CD14-positive monocyte (primary cell): ENCODE measurements around the gene FASTK. TPM values are rescaled to one million over a fixed set of nuclear protein-coding genes. Genes with fewer than 3 reads are reported as not detected.

ENCODE experiments used
- DNase-seq, 3 donors: peaks; one replicate each; pipeline ENCODE4 v3.0.0-alpha.2; 2011 to 2022
- H2AFZ ChIP-seq: 2 replicates; pipeline ENCODE4 v1.6.0; 2012; ENCODE audit warnings: mild to moderate bottlenecking, low read depth, low read length, inconsistent platforms; ENCODE audit not compliant: insufficient read depth, poor library complexity, severe bottlenecking
- H3K27ac ChIP-seq, 2 donors: 1 replicate in 1 of 2; 2 replicates in 1 of 2; pipeline ENCODE4 v1.5.1; 2012 to 2013; ENCODE audit warnings: low read length in 2 of 2, control low read depth in 1 of 2, inconsistent platforms in 1 of 2, low read depth in 1 of 2, mild to moderate bottlenecking in 1 of 2
- H3K27me3 ChIP-seq, 2 donors: one replicate each; pipeline versions ENCODE4 v1.6.0 to v1.6.1; 2011 to 2013; ENCODE audit warnings: low read length in 2 of 2; ENCODE audit not compliant: control insufficient read depth in 2 of 2, insufficient read depth in 2 of 2
- H3K36me3 ChIP-seq, 2 donors: replicated peaks in 1 of 2; 1 replicate in 1 of 2; 2 replicates in 1 of 2; pipeline versions ENCODE4 v1.5.1 to v1.6.1; 2012 to 2013; ENCODE audit warnings: low read length in 2 of 2, control low read depth in 1 of 2, inconsistent platforms in 1 of 2, mild to moderate bottlenecking in 1 of 2; ENCODE audit not compliant: insufficient read depth in 2 of 2, control insufficient read depth in 1 of 2
- H3K4me1 ChIP-seq, 2 donors: 1 replicate in 1 of 2; 2 replicates in 1 of 2; pipeline versions ENCODE4 v1.5.1 to v1.6.1; 2012 to 2013; ENCODE audit warnings: low read length in 2 of 2, control low read depth in 1 of 2, inconsistent platforms in 1 of 2, mild to moderate bottlenecking in 1 of 2, moderate library complexity in 1 of 2; ENCODE audit not compliant: insufficient read depth in 2 of 2, control insufficient read depth in 1 of 2
- H3K4me2 ChIP-seq: replicated peaks from 2 replicates; pipeline ENCODE3; 2012; ENCODE audit warnings: low read length, moderate library complexity, mild to moderate bottlenecking; ENCODE audit not compliant: poor library complexity, severe bottlenecking; ENCODE audit errors: extremely low read depth
- H3K4me3 ChIP-seq, 3 experiments: fragments of 200-600 bp in 1 of 3; sonication (generic) in 1 of 3; replicated peaks in 1 of 3; 1 replicate in 2 of 3; 2 replicates in 1 of 3; pipeline ENCODE4 v1.5.1; 2011 to 2013; ENCODE audit warnings: low read length in 3 of 3, mild to moderate bottlenecking in 3 of 3, control low read depth in 2 of 3, low read depth in 2 of 3, inconsistent platforms in 1 of 3, moderate library complexity in 1 of 3
- H3K79me2 ChIP-seq: 2 replicates; pipeline ENCODE4 v1.6.0; 2012; ENCODE audit warnings: mild to moderate bottlenecking, control low read depth, inconsistent platforms, low read length, moderate library complexity; ENCODE audit not compliant: insufficient read depth
- H3K9ac ChIP-seq: 2 replicates; pipeline ENCODE4 v1.6.0; 2017; ENCODE audit warnings: low read length, mild to moderate bottlenecking; ENCODE audit not compliant: insufficient read depth, poor library complexity, severe bottlenecking
- H3K9me3 ChIP-seq, 2 donors: replicated peaks in 1 of 2; 1 replicate in 1 of 2; 2 replicates in 1 of 2; pipeline versions ENCODE4 v1.5.1 to v1.6.1; 2012 to 2013; ENCODE audit warnings: low read length in 2 of 2, control low read depth in 1 of 2; ENCODE audit not compliant: control insufficient read depth in 1 of 2, insufficient read depth in 1 of 2
- H4K20me1 ChIP-seq: 2 replicates; pipeline ENCODE4 v1.6.0; 2012; ENCODE audit warnings: mild to moderate bottlenecking, low read length, control low read depth, moderate library complexity; ENCODE audit not compliant: insufficient read depth
- H3K27ac Mint-ChIP-seq, 7 donors: one replicate each; pipeline ENCODE4 v1.8.0; 2020; ENCODE audit warnings: mild to moderate bottlenecking in 7 of 7, mixed read lengths in 7 of 7, moderate library complexity in 6 of 7, inconsistent platforms in 2 of 7
- H3K27me3 Mint-ChIP-seq, 3 donors: one replicate each; pipeline ENCODE4 v1.8.0; 2021 to 2022; ENCODE audit warnings: low read depth in 3 of 3, mild to moderate bottlenecking in 3 of 3, mixed read lengths in 3 of 3, moderate library complexity in 3 of 3, inconsistent platforms in 1 of 3
- H3K36me3 Mint-ChIP-seq, 2 donors: one replicate each; pipeline ENCODE4 v1.8.0; 2020; ENCODE audit warnings: mixed read lengths in 2 of 2, inconsistent platforms in 1 of 2, mild to moderate bottlenecking in 1 of 2
- H3K4me1 Mint-ChIP-seq: one replicate; pipeline ENCODE4 v1.8.0; 2020; ENCODE audit warnings: mild to moderate bottlenecking, mixed read lengths
- H3K4me3 Mint-ChIP-seq, 2 donors: one replicate each; pipeline ENCODE4 v1.8.0; 2020; ENCODE audit warnings: mild to moderate bottlenecking in 2 of 2, mixed read lengths in 2 of 2, moderate library complexity in 1 of 2
- H3K9me3 Mint-ChIP-seq, 7 donors: one replicate each; pipeline ENCODE4 v1.8.0; 2020 to 2022; ENCODE audit warnings: mixed read lengths in 7 of 7, mild to moderate bottlenecking in 6 of 7, moderate library complexity in 6 of 7, inconsistent platforms in 2 of 7
- CTCF ChIP-seq: fragments of 200-600 bp; IDR thresholded peaks from one replicate; pipeline ENCODE4 v1.8.0; 2022; ENCODE audit warnings: antibody characterized with exemption, mild to moderate bottlenecking
- WGBS: methylation state at CpG from one replicate; pipeline ENCODE4 v1.1.5; 2013; ENCODE audit warnings: missing lambda C conversion rate; ENCODE audit not compliant: insufficient coverage; 5-methylcytosine and 5-hydroxymethylcytosine counted together
- intact Hi-C, 2 donors: fragments of 100-400 bp; cut with micrococcal nuclease; formaldehyde crosslinking; loops; one replicate each; pipeline versions ENCODE4 v1.15.0 to v1.15.1; 2023
- polyA minus RNA-seq: library from RNA; depleted of rRNA, polyadenylated mRNA; stranded (reverse); fragments of >200 nt; gene quantifications from 2 replicates; pipeline ENCODE4 v1.2.3, GENCODE V29; 2012
- polyA plus RNA-seq, 3 donors: library from polyadenylated mRNA; depleted of rRNA in 1 of 3; unstranded in 2 of 3; stranded (reverse) in 1 of 3; fragments of 300-500 nt in 2 of 3; fragments of >200 nt in 1 of 3; fragmentation: Illumina TruSeq in 2 of 3; gene quantifications; 1 replicate in 2 of 3; 2 replicates in 1 of 3; pipeline ENCODE4 v1.2.3, GENCODE V29; 2012 to 2021
- total RNA-seq, 12 experiments: library from RNA in 1 of 12; stranded (reverse) in 1 of 12; fragments of 120-200 nt in 1 of 12; gene quantifications; one replicate each; pipeline ENCODE4 v1.2.4 and lab custom pipeline; 2013 to 2026; ENCODE audit warnings: mixed read lengths in 6 of 12, inconsistent platforms in 1 of 12

FASTK gene
- total RNA-seq (2013) = 46.4 TPM
- 100 to 1,000 TPM in 1 of 3 donors, 10 to 100 TPM in 2; 34.7 to 110 (median 38.6) TPM for polyA plus RNA-seq
- polyA minus RNA-seq = 46.4 and 52.7 TPM in 2 replicates
- total RNA-seq (lab: John Stamatoyannopoulos, UW) = 13.6 to 37.2 (median 22.8) reads per million in 11 experiments

GRCh38 chr7:151080522-151081169 lies at the start of gene FASTK:
TSS of gene FASTK (minus strand) at chr7:151080809. CDS start at chr7:151080766, 43 bp downstream.
- Mint-ChIP-seq H3K4me3 (peak within 1 kb of the TSS; percentile 83 to 89), H3K4me1 (peaks cover 40% of the 10 kb centered on the region), H3K9me3 (peaks cover 0 to 2% (median 0%) of the 10 kb centered on the region in 7 donors), H3K36me3 (peaks cover 10 to 18% of the 10 kb centered on the region in 2 donors), H3K27ac (peak within 1 kb of the TSS; percentile 73 to 92 (median 84)), H3K27me3 (peaks cover 0 to 1% (median 1%) of the 10 kb centered on the region in 3 donors)
- peak within 1 kb of the TSS; percentile 88 to 92 (median 89) for H3K4me3 ChIP-seq
- no peaks in the 10 kb centered on the region for H3K27me3 ChIP-seq
- H3K4me2 ChIP-seq = peak within 1 kb of the TSS; percentile 96
- peaks cover 37% of the 10 kb centered on the region for H4K20me1 ChIP-seq
- 3% methylated on average over 66 of the region's 66 CpGs for WGBS
- TF ChIP-seq CTCF = no peak
- H3K9me3 ChIP-seq = no peaks in the 10 kb centered on the region
- peak within 1 kb of the TSS; percentile 91 for H3K9ac ChIP-seq
- intact Hi-C loops = loop anchor here in 1 of 2 donors (2.0 to 10.0 kb wide), 3 partner anchors 22 to 706 kb away; partner anchors contain the start of genes SLC4A2 and ZNF775
- H3K4me1 ChIP-seq = peaks cover 41 to 56% of the 10 kb centered on the region in 2 donors
- peaks cover 11 to 24% of the 10 kb centered on the region in 2 donors for H3K36me3 ChIP-seq
- H3K27ac ChIP-seq = peak within 1 kb of the TSS; percentile 52 to 83
- H3K79me2 ChIP-seq = peaks cover 37% of the 10 kb centered on the region
- peak within 1 kb of the TSS; percentile 93 for H2AFZ ChIP-seq
- DNase-seq = peak; percentile 77 to 86 (median 83)

- H2AFZ ChIP-seq = no peak overlapping the region
- Mint-ChIP-seq H3K9me3 (no peaks in the 10 kb centered on the region), H3K27me3 (peaks cover 0 to 8% (median 2%) of the 10 kb centered on the region in 3 donors), H3K4me1 (no peaks in the 10 kb centered on the region), H3K4me3 (no peak overlapping the region), H3K27ac (peak overlapping the region in 1 of 7 donors; percentile 53), H3K36me3 (peaks cover 54 to 70% of the 10 kb centered on the region in 2 donors)
- no peak overlapping the region for H3K4me3 ChIP-seq
- H4K20me1 ChIP-seq = peaks cover 40% of the 10 kb centered on the region
- 98% methylated on average over 6 of the region's 9 CpGs for WGBS
- H3K79me2 ChIP-seq = no peaks in the 10 kb centered on the region
- peaks cover 43 to 87% of the 10 kb centered on the region in 2 donors for H3K36me3 ChIP-seq
- H3K9me3 ChIP-seq = no peaks in the 10 kb centered on the region
- no peaks in the 10 kb centered on the region for H3K4me1 ChIP-seq
- intact Hi-C loops = no loop called here
- no peak overlapping the region for H3K9ac ChIP-seq
- no peaks in the 10 kb centered on the region for H3K27me3 ChIP-seq
- H3K4me2 ChIP-seq = no peak overlapping the region
- no peak for TF ChIP-seq CTCF
- H3K27ac ChIP-seq = no peak overlapping the region
- DNase-seq = no peak
Measured at GRCh38 chr7:151129960-151130591, 49.5 kb upstream of the FASTK start.
